ENCODE measurements around the gene IRAK1. TPM values are rescaled to one million over a fixed set of nuclear protein-coding genes. Genes with fewer than 3 reads are reported as not detected.

Gene IRAK1
- total and polyA plus RNA-seq, 9 of the 15 experiments (the other 6 are each of a cell fraction or from before 2014, with no cell fraction given), result 11.6 to 261 (median 91.6) TPM

DNA sequence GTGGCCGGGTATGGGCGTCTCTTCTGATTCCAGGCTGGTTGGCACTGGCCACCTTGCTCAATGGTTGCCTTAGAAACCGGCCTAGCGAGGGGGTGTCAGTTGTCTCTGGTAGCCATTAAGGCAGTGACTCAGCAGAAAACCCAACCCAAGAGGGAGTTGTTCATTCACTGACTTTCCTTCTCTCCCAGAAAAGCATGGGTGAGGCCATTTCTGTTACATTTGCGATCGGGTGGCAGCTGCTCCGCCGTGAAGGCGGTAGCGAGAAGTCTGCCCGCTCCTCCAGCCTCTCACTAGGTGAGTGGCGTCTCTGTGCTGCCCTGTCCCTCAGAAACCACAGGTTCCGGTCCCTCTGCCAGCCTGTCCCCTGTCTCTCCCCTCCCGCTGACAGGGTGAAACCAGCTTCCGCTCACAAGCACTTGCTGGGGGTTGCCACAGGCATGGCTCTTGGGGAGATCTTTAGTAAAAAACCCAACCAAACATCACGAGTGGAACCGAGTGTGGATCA is 17.4 kb downstream of the IRAK1 start (continued):
- TF ChIP-seq, protein P1, sequence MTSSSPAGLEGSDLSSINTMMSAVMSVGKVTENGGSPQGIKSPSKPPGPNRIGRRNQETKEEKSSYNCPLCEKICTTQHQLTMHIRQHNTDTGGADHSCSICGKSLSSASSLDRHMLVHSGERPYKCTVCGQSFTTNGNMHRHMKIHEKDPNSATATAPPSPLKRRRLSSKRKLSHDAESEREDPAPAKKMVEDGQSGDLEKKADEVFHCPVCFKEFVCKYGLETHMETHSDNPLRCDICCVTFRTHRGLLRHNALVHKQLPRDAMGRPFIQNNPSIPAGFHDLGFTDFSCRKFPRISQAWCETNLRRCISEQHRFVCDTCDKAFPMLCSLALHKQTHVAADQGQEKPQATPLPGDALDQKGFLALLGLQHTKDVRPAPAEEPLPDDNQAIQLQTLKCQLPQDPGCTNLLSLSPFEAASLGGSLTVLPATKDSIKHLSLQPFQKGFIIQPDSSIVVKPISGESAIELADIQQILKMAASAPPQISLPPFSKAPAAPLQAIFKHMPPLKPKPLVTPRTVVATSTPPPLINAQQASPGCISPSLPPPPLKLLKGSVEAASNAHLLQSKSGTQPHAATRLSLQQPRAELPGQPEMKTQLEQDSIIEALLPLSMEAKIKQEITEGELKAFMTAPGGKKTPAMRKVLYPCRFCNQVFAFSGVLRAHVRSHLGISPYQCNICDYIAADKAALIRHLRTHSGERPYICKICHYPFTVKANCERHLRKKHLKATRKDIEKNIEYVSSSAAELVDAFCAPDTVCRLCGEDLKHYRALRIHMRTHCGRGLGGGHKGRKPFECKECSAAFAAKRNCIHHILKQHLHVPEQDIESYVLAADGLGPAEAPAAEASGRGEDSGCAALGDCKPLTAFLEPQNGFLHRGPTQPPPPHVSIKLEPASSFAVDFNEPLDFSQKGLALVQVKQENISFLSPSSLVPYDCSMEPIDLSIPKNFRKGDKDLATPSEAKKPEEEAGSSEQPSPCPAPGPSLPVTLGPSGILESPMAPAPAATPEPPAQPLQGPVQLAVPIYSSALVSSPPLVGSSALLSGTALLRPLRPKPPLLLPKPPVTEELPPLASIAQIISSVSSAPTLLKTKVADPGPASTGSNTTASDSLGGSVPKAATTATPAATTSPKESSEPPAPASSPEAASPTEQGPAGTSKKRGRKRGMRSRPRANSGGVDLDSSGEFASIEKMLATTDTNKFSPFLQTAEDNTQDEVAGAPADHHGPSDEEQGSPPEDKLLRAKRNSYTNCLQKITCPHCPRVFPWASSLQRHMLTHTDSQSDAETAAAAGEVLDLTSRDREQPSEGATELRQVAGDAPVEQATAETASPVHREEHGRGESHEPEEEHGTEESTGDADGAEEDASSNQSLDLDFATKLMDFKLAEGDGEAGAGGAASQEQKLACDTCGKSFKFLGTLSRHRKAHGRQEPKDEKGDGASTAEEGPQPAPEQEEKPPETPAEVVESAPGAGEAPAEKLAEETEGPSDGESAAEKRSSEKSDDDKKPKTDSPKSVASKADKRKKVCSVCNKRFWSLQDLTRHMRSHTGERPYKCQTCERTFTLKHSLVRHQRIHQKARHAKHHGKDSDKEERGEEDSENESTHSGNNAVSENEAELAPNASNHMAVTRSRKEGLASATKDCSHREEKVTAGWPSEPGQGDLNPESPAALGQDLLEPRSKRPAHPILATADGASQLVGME (CRISPR knock-in tag; IDR thresholded peaks at IDR 0.05), result peak; percentile 79; the same call in 1 of the 2 replicates
- TF ChIP-seq ZNF253 (CRISPR knock-in tag; conservative IDR thresholded peaks at IDR 0.05) (no peak), TFAM (CRISPR knock-in tag; conservative IDR thresholded peaks at IDR 0.05) (no peak), ZNF3 (CRISPR knock-in tag; IDR thresholded peaks at IDR 0.05) (no peak), FOXK1 (CRISPR knock-in tag; IDR thresholded peaks at IDR 0.05; ENCODE audit: borderline replicate concordance) (no peak), NR2C2 (CRISPR knock-in tag; IDR thresholded peaks at IDR 0.05) (no peak), NR2C2 (tag; IDR thresholded peaks at IDR 0.05) (peak; percentile 70), ZC3H11A (IDR thresholded peaks at IDR 0.05; ENCODE audit: low read depth, low read length) (no peak), ZFP1 (CRISPR knock-in tag; IDR thresholded peaks at IDR 0.05) (peak; percentile 68; the same call in 1 of the 2 replicates), ILK (tag; IDR thresholded peaks at IDR 0.05; ENCODE audit: borderline replicate concordance, low read depth) (0 out of 2 replicates have a peak, but pooled peaks have one; percentile 60)
- TF ChIP-seq, protein P2, sequence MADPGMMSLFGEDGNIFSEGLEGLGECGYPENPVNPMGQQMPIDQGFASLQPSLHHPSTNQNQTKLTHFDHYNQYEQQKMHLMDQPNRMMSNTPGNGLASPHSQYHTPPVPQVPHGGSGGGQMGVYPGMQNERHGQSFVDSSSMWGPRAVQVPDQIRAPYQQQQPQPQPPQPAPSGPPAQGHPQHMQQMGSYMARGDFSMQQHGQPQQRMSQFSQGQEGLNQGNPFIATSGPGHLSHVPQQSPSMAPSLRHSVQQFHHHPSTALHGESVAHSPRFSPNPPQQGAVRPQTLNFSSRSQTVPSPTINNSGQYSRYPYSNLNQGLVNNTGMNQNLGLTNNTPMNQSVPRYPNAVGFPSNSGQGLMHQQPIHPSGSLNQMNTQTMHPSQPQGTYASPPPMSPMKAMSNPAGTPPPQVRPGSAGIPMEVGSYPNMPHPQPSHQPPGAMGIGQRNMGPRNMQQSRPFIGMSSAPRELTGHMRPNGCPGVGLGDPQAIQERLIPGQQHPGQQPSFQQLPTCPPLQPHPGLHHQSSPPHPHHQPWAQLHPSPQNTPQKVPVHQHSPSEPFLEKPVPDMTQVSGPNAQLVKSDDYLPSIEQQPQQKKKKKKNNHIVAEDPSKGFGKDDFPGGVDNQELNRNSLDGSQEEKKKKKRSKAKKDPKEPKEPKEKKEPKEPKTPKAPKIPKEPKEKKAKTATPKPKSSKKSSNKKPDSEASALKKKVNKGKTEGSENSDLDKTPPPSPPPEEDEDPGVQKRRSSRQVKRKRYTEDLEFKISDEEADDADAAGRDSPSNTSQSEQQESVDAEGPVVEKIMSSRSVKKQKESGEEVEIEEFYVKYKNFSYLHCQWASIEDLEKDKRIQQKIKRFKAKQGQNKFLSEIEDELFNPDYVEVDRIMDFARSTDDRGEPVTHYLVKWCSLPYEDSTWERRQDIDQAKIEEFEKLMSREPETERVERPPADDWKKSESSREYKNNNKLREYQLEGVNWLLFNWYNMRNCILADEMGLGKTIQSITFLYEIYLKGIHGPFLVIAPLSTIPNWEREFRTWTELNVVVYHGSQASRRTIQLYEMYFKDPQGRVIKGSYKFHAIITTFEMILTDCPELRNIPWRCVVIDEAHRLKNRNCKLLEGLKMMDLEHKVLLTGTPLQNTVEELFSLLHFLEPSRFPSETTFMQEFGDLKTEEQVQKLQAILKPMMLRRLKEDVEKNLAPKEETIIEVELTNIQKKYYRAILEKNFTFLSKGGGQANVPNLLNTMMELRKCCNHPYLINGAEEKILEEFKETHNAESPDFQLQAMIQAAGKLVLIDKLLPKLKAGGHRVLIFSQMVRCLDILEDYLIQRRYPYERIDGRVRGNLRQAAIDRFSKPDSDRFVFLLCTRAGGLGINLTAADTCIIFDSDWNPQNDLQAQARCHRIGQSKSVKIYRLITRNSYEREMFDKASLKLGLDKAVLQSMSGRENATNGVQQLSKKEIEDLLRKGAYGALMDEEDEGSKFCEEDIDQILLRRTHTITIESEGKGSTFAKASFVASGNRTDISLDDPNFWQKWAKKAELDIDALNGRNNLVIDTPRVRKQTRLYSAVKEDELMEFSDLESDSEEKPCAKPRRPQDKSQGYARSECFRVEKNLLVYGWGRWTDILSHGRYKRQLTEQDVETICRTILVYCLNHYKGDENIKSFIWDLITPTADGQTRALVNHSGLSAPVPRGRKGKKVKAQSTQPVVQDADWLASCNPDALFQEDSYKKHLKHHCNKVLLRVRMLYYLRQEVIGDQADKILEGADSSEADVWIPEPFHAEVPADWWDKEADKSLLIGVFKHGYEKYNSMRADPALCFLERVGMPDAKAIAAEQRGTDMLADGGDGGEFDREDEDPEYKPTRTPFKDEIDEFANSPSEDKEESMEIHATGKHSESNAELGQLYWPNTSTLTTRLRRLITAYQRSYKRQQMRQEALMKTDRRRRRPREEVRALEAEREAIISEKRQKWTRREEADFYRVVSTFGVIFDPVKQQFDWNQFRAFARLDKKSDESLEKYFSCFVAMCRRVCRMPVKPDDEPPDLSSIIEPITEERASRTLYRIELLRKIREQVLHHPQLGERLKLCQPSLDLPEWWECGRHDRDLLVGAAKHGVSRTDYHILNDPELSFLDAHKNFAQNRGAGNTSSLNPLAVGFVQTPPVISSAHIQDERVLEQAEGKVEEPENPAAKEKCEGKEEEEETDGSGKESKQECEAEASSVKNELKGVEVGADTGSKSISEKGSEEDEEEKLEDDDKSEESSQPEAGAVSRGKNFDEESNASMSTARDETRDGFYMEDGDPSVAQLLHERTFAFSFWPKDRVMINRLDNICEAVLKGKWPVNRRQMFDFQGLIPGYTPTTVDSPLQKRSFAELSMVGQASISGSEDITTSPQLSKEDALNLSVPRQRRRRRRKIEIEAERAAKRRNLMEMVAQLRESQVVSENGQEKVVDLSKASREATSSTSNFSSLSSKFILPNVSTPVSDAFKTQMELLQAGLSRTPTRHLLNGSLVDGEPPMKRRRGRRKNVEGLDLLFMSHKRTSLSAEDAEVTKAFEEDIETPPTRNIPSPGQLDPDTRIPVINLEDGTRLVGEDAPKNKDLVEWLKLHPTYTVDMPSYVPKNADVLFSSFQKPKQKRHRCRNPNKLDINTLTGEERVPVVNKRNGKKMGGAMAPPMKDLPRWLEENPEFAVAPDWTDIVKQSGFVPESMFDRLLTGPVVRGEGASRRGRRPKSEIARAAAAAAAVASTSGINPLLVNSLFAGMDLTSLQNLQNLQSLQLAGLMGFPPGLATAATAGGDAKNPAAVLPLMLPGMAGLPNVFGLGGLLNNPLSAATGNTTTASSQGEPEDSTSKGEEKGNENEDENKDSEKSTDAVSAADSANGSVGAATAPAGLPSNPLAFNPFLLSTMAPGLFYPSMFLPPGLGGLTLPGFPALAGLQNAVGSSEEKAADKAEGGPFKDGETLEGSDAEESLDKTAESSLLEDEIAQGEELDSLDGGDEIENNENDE (IDR thresholded peaks at IDR 0.05; ENCODE audit: low read depth, low read length), result no peak
